ENCODE results near the gene PIGR.

PIGR gene

GRCh38 chr1:206890125-206891060 lies 55.9 kb downstream of the PIGR start:
- DNase-seq (ENCODE audit: low read depth) = no peak

- no peak for DNase-seq (ENCODE audit: low read depth)
Observed at GRCh38 chr1:206887701-206888100, 58.6 kb downstream of the PIGR start.

- DNase-seq (ENCODE audit: low read depth) = no peak
Observed at GRCh38 chr1:206886831-206887230, 59.4 kb downstream of the PIGR start.

GRCh38 chr1:206885341-206886060 lies 60.8 kb downstream of the PIGR start:
- no peak for DNase-seq (ENCODE audit: low read depth)

- DNase-seq (ENCODE audit: low read depth) = no peak
Observed at GRCh38 chr1:206883876-206884275, 62.4 kb downstream of the PIGR start.

GRCh38 chr1:206883160-206883559 lies 63.1 kb downstream of the PIGR start:
- no peak for DNase-seq (ENCODE audit: low read depth)

GRCh38 chr1:206882555-206882954 lies 63.7 kb downstream of the PIGR start:
- no peak for DNase-seq (ENCODE audit: low read depth)

- DNase-seq (ENCODE audit: low read depth) = no peak
Observed at GRCh38 chr1:206880314-206880713, 66.0 kb downstream of the PIGR start.
